K562 (cell line): ENCODE data around the gene ROMO1. TPM values are rescaled to one million over a fixed set of nuclear protein-coding genes. Genes with fewer than 3 reads are reported as not detected.

Experiments used
- BDP1 ChIP-seq: IDR thresholded peaks from 3 replicates; pipeline ENCODE4 v1.6.1; 2011; ENCODE audit not compliant: insufficient read length, insufficient read depth
- BMI1 ChIP-seq: fragments of 150-350 bp; IDR thresholded peaks from 2 replicates; pipeline ENCODE4 v1.6.1; 2014; ENCODE audit warnings: low read length
- CREB1 ChIP-seq, 2 experiments: sonication (generic) in 1 of 2; formaldehyde crosslinking in 1 of 2; IDR thresholded peaks; 2 replicates each; pipeline versions ENCODE4 v1.6.1 to v1.8.0; 2012 to 2022; ENCODE audit warnings: inconsistent platforms in 1 of 2, mild to moderate bottlenecking in 1 of 2, missing genetic modification reagents in 1 of 2, moderate library complexity in 1 of 2
- CTCFL ChIP-seq: IDR thresholded peaks from 2 replicates; pipeline ENCODE4 v1.6.1; 2011; ENCODE audit warnings: borderline replicate concordance, low read depth, mild to moderate bottlenecking, moderate library complexity, low read length; ENCODE audit not compliant: insufficient read depth, poor library complexity, severe bottlenecking
- ELF2 ChIP-seq: fragments of 250-450 bp; sonication (Bioruptor Pico); IDR thresholded peaks from 2 replicates; pipeline ENCODE4 v1.5.0; 2021; ENCODE audit warnings: mild to moderate bottlenecking
- EP300 ChIP-seq: IDR thresholded peaks from 2 replicates; pipeline ENCODE4 v1.6.1; 2012; ENCODE audit warnings: low read length, improper control_type of control experiment
- ESRRB ChIP-seq: fragments of 250-450 bp; sonication (Bioruptor Pico); IDR thresholded peaks from 2 replicates; pipeline ENCODE4 v1.5.0; 2020; ENCODE audit warnings: mild to moderate bottlenecking, moderate library complexity, borderline replicate concordance
- ETS1 ChIP-seq: conservative IDR thresholded peaks from 2 replicates; pipeline ENCODE4 v1.6.1; 2011; ENCODE audit warnings: low read depth, mild to moderate bottlenecking, low read length; ENCODE audit not compliant: control insufficient read depth
- HDAC2 ChIP-seq: fragments of 450-650 bp; IDR thresholded peaks from 2 replicates; pipeline ENCODE4 v1.6.1; 2016; ENCODE audit warnings: mild to moderate bottlenecking
- HMBOX1 ChIP-seq: sonication (generic); IDR thresholded peaks from 2 replicates; pipeline ENCODE4 v1.6.1; 2016
- HNRNPUL1 ChIP-seq: fragments of 200-400 bp; formaldehyde crosslinking; IDR thresholded peaks from 2 replicates; pipeline ENCODE4 v1.6.1; 2017; ENCODE audit warnings: low read length
- JUN ChIP-seq, 2 experiments: sonication (generic) in 1 of 2; formaldehyde crosslinking in 1 of 2; IDR thresholded peaks; 2 replicates each; pipeline versions ENCODE4 v1.6.1 to v1.8.0; 2012 to 2022; ENCODE audit warnings: borderline replicate concordance in 2 of 2, mild to moderate bottlenecking in 2 of 2, improper control_type of control experiment in 1 of 2, low read depth in 1 of 2, low read length in 1 of 2, missing genetic modification reagents in 1 of 2
- NFIC ChIP-seq: fragments of 450-650 bp; IDR thresholded peaks from 2 replicates; pipeline ENCODE4 v1.6.1; 2017; ENCODE audit warnings: mild to moderate bottlenecking, inconsistent platforms
- NR1H2 ChIP-seq: sonication (generic); formaldehyde crosslinking; IDR thresholded peaks from 2 replicates; pipeline ENCODE4 v1.4.0; 2020; ENCODE audit warnings: mild to moderate bottlenecking, missing genetic modification reagents
- POLR3A ChIP-seq: IDR thresholded peaks from 2 replicates; pipeline ENCODE4 v1.6.1; 2011; ENCODE audit warnings: borderline replicate concordance, mild to moderate bottlenecking, moderate library complexity; ENCODE audit not compliant: insufficient read length, insufficient read depth; ENCODE audit errors: extremely low read depth
- RBFOX2 ChIP-seq: fragments of 200-400 bp; formaldehyde crosslinking; IDR thresholded peaks from 2 replicates; pipeline ENCODE4 v1.6.1; 2017; ENCODE audit warnings: low read depth, mild to moderate bottlenecking, low read length, moderate library complexity
- SNIP1 ChIP-seq: fragments of 450-650 bp; IDR thresholded peaks from 2 replicates; pipeline ENCODE4 v1.7.1; 2017; ENCODE audit warnings: low read depth, mild to moderate bottlenecking
- TAL1 ChIP-seq: fragments of 450-650 bp; IDR thresholded peaks from 2 replicates; pipeline ENCODE4 v1.6.1; 2016; ENCODE audit warnings: mild to moderate bottlenecking
- TEAD1 ChIP-seq, 2 experiments: fragments of 450-650 bp in 1 of 2; sonication (generic) in 1 of 2; formaldehyde crosslinking; IDR thresholded peaks; 2 replicates each; pipeline versions ENCODE4 v1.4.0 to v1.8.0; 2020 to 2022; ENCODE audit warnings: mild to moderate bottlenecking in 2 of 2, missing genetic modification reagents in 1 of 2
- ZC3H4 ChIP-seq: sonication (generic); formaldehyde crosslinking; IDR thresholded peaks from 2 replicates; pipeline ENCODE4 v1.9.0; 2021; ENCODE audit warnings: missing genetic modification reagents, borderline replicate concordance
- ZC3H8 ChIP-seq: fragments of 450-650 bp; IDR thresholded peaks from 2 replicates; pipeline ENCODE4 v1.6.1; 2017
- ZKSCAN3 ChIP-seq: fragments of 250-450 bp; sonication (Bioruptor Pico); IDR thresholded peaks from 2 replicates; pipeline ENCODE4 v1.4.0; 2020
- ZNF444 ChIP-seq: fragments of 250-450 bp; sonication (Bioruptor Pico); IDR thresholded peaks from 2 replicates; pipeline ENCODE4 v1.4.0; 2020; ENCODE audit warnings: mild to moderate bottlenecking, moderate library complexity
- ZNF696 ChIP-seq: fragments of 250-450 bp; sonication (Bioruptor Pico); conservative IDR thresholded peaks from 2 replicates; pipeline ENCODE4 v1.4.0; 2020; ENCODE audit warnings: mild to moderate bottlenecking, moderate library complexity
- ZNF764 ChIP-seq: fragments of 250-450 bp; sonication (Bioruptor Pico); IDR thresholded peaks from 2 replicates; pipeline ENCODE4 v1.4.0; 2020; ENCODE audit warnings: low read depth, mild to moderate bottlenecking, moderate library complexity
- polyA plus RNA-seq, 8 experiments: library from polyadenylated mRNA; depleted of rRNA in 4 of 8; stranded (reverse) in 5 of 8; unstranded in 3 of 8; fragments of >200 nt; fragmentation: Nextera tagmentation in 2 of 8; fragmentation: Illumina TruSeq in 1 of 8; extraction: Ambion mirVana in 2 of 8; extraction: Trizol in 1 of 8; gene quantifications; 2 replicates each; pipeline versions ENCODE4 v1.2.1 to v1.2.3, GENCODE V29; 2011 to 2014; ENCODE audit warnings: inconsistent platforms in 1 of 8, missing spikeins in 1 of 8
- total RNA-seq, 7 experiments: library from RNA; depleted of rRNA in 6 of 7; stranded (reverse); fragments of >200 nt in 6 of 7; fragmentation: Illumina TruSeq in 2 of 7; extraction: Trizol in 2 of 7; gene quantifications; 2 replicates each; pipeline versions ENCODE4 v1.2.1 to v1.2.3, GENCODE V29; 2011 to 2021; ENCODE audit warnings: low replicate concordance in 1 of 7

The ROMO1 gene
- total and polyA plus RNA-seq, 9 of the 15 experiments (the other 6 are each of a cell fraction or from before 2014, with no cell fraction given): 31.8 to 741 (median 226) TPM

- peak in 1 of 2 experiments; percentile 89; a peak in 2 of 4 replicates for TF ChIP-seq TEAD1 (CRISPR knock-in tag; IDR thresholded peaks at IDR 0.05)
- TF ChIP-seq NR1H2 (CRISPR knock-in tag): no peak
- TF ChIP-seq SNIP1: no peak
- TF ChIP-seq JUN (IDR thresholded peaks at IDR 0.05; ENCODE audit: borderline replicate concordance, low read depth, low read length): no peak
- no peak for TF ChIP-seq JUN (CRISPR knock-in tag; IDR thresholded peaks at IDR 0.05; ENCODE audit: borderline replicate concordance)
- TF ChIP-seq HMBOX1: peak; percentile 91
- TF ChIP-seq BDP1: no peak
- TF ChIP-seq ZKSCAN3 (CRISPR knock-in tag): no peak
- peak; percentile 64 for TF ChIP-seq NFIC
- TF ChIP-seq ZC3H4 (CRISPR knock-in tag): no peak
- peak; percentile 91 for TF ChIP-seq CREB1 (IDR thresholded peaks at IDR 0.05)
- peak; percentile 89 for TF ChIP-seq CREB1 (CRISPR knock-in tag; IDR thresholded peaks at IDR 0.05)
- TF ChIP-seq CTCFL: peak; percentile 48
- TF ChIP-seq ESRRB: no peak
- no peak for TF ChIP-seq ZC3H8
- TF ChIP-seq HDAC2: no peak
- TF ChIP-seq ZNF696 (CRISPR knock-in tag): no peak
- TF ChIP-seq HNRNPUL1: no peak
- TF ChIP-seq POLR3A: no peak
- TF ChIP-seq RBFOX2: peak; percentile 97
- TF ChIP-seq ELF2 (CRISPR knock-in tag): 0 out of 2 replicates have a peak, but pooled peaks have one; percentile 22
- TF ChIP-seq ZNF764: no peak
- no peak for TF ChIP-seq BMI1
- peak; percentile 25; the same call in 1 of the 2 replicates for TF ChIP-seq ETS1
- peak; percentile 66; the same call in 1 of the 2 replicates for TF ChIP-seq EP300
- TF ChIP-seq TAL1: no peak
- TF ChIP-seq ZNF444 (CRISPR knock-in tag): no peak
Measured at GRCh38 chr20:35741892-35742740, 42.9 kb downstream of the ROMO1 start, which contains the start of gene RBM39 (continued).
